Tibial nerve (tissue), 4 donors: ENCODE results near the gene MGMT.

Experiments used
- CTCF ChIP-seq, 5 experiments: fragments of 200-600 bp in 3 of 5; fragments of 450-650 bp in 2 of 5; sonication (generic) in 3 of 5; IDR thresholded peaks; one replicate each; pipeline ENCODE4 v1.5.1; 2016 to 2019; ENCODE audit warnings: antibody characterized with exemption in 5 of 5, mild to moderate bottlenecking in 3 of 5, moderate library complexity in 2 of 5
- EP300 ChIP-seq, 2 donors: sonication (generic); formaldehyde crosslinking; IDR thresholded peaks; one replicate each; pipeline ENCODE4 v1.6.1; 2017; ENCODE audit warnings: antibody characterized with exemption in 2 of 2, mild to moderate bottlenecking in 1 of 2

GRCh38 chr10:129459762-129460539, 7.1 kb upstream of the MGMT start:
- TF ChIP-seq CTCF (IDR thresholded peaks at IDR 0.05) (no peak), EP300 (IDR thresholded peaks at IDR 0.05) (no peak)
